DMS153 (cell line): ENCODE results near the gene CHST11.
"Not testable (repeated sequence)": the region's sequence is repeated elsewhere in the genome, so short reads cannot be mapped to it uniquely, and the experiment has no call there.

Experiments
- DNase-seq: peaks from one replicate; lab custom pipeline; 2025; lab: John Stamatoyannopoulos, UW

CHST11 gene

DNA sequence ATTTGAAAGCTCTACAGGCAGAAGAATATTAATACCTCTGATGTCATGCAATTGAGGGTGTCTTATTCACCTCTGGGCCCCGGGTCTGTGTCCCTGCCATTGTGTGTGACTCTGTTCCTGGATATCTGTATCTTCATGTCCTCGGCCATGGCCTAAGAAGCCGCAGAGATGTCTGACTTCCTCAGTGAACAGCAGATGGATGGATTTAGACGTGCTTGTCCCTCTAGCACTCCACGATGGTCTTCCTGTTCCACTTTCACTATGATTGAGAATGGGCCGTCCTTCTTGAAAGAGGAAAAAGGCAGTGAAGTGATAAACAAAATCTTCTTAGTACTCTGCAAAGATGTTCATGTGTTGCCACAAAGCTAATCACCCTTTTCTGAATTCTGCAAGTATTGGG is 283.9 kb downstream of the CHST11 start:
- DNase-seq, result no peak

DNA sequence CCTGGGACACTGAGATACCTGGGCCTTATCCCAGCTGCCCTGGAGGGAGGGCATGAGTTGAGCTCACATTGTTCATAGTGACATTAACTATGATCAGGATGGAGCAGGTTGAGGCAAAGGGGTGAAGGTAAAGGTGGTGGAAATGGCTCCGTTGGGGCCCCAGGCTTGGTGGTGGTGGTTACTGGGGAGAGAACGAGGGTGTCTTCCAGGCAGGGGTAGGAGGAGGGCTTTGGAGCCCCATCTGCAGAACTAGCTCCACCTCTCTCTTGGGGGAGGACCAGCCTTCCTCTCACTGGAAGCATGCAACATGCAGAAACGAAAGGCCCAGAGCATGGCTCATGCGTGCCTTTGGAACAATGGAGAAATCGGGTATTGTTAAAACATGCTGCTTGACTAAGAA is 284.3 kb downstream of the CHST11 start:
- DNase-seq, result no peak

DNA sequence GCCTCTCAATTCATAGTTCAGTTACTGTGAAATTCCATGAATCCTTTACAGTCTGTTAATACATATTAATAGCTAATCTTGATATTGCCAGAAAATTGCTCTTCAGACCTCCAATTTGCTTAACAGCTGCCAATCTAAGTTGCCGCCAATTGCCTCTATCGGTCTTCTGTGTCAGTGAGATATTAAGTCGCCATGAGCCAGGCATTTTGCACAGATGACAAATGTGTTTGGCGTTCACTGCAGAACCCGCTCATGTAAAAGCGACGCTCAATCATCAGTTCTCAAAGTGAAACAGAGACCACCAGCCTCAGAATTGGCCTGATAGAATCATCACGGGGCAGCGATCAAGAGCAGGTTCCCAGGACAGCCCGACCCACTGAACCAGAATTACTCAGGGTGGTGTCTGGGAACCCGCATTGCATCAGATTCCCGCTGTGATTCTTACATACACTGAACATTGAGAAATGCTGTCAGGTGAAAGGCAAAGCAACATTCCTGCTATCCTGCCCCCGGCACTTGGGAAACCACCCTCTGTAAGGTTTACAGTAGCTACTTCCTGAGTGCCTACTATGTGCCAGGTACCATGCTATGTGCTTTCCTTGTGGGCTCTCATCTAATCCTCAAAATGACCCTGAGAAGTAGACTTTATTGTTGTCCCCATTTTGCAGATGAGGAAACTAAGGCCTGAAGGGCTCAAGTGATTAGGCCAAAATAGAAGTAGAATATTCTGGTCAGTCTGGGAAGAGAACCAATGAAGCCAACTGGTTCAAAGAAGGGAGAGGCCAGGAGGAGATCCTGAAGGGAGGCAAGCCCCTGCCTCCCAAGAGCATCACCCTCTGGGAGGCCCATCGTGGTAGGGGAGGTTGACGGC is 285.0 kb downstream of the CHST11 start:
- no peak for DNase-seq

DNA sequence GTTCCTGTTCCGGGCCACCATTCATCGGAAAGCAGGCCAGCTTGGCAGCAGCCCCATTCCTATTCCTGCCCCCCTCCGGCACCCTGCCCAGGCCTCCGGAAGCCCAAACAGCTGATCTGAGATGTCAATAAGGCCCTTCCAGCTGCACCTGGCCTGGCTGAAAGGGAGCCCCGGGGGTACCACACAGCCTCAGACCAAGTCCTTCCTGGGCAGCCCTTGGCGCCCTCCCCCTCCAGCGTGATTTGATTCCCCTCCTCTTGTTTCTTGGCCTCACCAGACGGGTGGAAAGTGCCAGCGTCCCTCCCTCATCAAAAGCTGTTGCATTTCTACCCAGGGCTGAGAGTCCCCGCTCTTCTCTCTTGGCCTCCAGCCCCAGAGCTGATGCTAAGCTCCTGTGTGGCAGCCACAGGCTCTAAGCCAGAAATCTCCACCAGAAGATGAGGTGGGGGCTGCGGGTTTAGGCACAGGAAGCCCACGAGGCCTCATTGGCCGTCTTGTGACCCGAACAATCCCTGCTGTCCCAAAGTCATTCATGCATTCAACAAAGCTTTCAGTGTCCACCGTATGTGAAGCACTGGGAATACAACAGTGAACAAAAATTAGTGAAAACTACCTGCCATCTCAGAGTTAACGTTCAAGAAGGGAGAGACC is 285.9 kb downstream of the CHST11 start:
- DNase-seq, result peak; percentile 85

DNA sequence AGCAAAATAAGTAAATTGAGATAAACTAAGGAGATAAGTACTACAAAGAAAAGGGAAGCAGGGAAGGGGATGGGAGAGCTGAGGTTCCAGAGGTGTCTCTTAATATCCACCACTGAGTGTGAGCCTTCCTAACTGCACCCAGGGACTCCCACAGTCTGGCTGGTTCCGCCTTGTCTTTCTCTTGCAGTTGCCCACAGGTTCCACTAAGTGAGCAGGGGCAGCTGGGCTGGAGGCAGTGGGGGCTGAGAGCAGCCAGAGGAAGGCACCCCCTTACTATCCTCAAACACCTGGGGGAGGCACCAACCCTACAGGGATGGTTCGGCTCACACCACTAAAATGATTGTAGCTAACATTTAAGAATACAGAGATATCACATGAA is 286.4 kb downstream of the CHST11 start:
- DNase-seq, result no peak

DNA sequence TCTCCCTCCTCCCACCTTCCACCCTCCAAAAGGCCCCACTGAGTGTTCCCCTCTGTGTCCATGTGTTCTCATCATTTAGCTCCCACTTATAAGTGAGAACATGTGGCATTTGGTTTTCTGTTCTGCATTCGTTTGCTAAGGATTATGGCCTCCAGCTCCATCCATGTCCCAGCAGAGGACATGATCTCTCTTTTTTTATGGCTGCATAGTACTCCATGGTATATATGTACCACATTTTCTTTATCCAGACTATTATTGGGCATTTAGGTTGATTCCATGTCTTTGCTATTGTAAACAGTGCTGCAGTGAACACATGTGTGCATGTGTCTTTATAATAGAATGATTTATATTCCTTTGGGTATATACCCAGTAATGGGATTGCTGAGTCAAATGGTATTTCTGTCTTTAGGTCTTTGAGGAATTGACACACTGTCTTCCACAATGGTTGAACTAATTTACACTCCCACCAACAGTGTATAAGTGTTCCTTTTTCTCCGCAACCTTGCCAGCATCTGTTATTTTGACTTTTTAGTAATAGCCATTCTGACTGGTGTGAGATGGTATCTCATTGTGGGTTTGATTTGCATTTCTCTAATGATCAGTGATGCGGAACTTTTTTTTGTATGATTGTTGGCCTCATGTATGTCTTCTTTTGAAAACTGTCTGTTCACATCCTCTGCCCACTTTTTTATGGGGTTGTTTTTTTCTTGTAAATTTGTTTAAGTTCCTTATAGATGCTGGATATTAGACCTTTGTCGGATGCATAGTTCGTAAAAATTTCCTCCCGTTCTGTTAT is 287.2 kb downstream of the CHST11 start:
- DNase-seq, result not testable (repeated sequence)

DNA sequence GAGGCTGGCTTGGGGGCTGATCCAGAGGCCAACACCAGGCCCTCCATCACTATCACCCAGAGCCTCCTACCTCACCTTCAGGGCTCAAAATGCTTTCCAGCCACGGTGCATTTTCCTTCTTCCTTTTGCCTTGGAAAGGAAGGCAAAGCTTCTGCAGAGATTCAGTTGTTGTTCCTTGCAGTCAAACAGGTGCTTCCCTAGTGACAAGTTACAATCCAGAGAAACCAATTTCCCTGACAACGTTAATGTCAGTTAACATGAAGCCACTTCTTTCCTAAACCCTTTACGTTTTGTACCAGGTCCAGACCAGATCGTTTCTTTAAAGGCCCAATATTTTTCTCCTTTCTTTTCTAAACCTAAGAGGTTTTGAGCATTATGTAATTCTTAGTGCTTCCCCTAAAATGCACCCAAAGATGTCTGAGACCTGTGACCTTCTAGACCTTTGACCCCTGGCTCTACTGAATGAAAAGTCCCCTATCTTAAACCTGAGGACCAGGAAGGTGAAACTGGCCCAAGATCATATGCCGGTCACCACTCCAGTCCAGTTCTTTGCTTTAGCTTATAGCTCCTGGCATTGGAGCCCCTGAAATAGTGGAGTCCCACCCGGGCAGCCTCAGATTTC is 289.8 kb downstream of the CHST11 start:
- no peak for DNase-seq

DNA sequence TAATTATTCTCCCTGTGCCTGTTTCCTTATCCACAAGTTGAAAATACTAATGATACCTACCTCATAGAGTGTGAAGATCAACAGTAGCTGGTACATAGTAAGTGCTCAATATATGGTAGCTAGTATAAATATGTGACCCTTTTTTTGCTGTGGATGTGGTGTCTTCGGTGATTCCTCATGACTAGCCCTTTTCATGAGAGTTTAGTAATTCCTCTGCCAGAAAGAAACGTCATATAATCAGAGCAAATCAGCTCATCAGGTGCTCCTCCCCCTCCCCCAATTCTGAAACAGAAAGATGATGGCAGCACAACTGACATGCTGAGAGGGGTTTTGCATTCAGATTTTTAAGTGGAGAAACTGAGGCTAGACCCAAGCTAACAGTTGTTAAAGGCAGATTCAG is 290.6 kb downstream of the CHST11 start:
- no peak for DNase-seq

DNA sequence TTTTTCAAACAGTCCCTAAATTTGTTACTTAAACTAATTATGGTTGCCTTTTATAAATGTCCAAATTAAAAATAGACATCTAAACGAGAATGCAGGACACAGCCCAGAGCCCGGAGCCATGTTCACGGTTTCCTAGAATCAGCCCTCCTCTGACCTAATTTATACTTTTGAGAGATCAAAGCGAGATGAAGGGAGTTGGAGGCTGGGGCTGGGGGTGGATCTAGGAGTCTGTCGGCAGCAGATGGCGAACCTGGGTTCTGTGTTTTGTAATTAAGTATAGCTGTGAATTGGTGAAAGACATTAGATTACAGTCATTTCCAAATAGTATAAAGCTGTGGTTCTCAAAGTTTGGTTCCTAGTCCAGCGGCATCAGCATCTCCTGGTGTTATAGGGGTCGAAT is 291.2 kb downstream of the CHST11 start:
- DNase-seq, result no peak

DNA sequence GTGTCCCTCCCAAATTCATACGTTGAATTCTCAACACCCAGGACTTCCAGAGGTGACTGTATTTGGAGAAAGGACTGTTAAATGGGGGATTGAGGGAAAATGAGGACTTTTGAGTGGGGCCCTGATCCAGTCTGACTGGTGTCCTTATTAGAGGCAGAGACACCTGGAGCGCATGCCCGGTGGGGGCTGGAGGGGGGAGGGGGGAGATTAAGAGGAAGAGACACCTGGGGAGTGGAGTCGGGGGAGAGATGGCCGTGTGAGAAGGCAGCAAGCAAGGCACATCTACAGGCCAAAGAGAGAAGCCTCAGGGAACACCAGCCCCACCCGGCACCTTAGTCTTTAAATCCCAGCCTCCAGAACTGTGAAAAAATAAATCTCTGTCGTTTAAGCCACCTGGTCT is 291.6 kb downstream of the CHST11 start:
- no peak for DNase-seq

DNA sequence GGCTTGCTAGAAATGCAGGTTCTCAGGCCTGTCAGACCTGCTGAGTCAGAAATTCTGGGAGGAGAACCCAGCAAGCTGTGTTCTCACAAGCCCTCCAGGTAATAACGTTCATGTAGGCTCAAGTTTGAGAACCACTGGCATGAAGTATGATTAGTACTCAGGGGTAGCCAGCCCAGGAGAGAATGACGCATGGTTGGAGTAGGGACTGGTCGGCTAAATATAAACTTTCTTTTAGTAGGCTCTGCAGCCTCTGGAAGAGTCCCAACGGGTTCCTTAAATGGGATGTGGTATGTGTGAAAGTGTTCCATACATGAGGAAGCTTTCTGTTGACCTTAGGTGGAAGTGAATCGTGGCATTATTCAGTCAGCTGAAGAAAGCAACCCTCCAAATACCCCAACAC is 292.0 kb downstream of the CHST11 start:
- no peak for DNase-seq

DNA sequence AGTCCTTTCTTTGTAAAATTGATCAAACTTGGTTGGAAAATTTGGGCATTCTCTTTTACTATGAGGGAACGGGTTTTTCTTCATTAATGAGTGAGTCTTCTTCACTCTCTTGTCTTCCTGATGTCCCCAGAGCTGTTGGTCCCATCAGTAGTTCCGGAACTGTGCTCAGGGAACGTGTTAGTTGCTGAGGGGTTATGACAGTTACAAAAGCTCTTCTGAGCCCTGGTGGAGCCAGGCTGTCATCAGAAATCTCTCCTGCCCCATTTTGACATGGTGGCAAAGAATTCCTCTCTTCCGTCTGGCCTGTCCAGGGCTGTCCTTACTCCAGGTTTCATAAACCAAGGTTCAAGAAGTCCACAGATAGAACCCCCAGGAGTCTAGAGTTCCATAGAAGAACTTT is 292.8 kb downstream of the CHST11 start:
- no peak for DNase-seq

DNA sequence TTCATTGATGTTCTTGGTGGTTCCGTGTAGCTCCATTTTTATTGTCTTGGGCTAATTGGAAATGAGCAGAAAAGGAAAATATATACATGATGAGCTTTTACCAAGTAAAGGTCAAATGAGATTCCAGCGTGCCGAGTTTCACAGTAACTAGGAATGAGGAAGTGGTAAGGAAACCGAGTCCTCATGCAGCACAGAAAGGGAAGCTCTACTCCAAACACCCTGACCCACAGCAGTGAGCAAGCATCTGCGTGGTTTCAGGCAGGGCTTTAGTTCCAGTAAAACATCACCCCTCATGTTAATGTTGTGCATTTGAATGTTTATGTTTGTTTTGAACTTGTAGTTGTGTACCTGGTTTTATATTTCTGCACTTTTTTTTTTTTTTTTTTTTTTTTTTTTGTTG is 293.3 kb downstream of the CHST11 start:
- DNase-seq, result no peak

DNA sequence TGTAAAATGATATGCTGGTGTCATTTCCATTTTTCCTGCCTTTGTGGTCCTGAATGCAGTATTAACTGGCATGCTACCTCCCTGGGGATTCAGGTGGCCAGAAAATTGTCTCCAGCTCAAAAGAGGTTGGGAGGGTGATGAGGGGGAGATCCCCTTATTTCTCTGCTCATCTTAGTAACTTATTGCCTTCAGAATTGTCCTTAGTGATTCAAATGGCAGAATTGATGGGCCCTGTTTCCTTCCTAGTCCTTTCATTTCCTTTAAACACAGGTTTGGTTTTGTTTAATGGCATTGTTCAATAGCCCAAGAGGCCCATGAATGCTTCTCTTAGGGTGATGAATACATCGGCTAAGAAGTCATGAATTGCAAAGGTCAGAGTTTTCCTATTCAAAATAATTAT is 294.4 kb downstream of the CHST11 start:
- peak; percentile 11 for DNase-seq

DNA sequence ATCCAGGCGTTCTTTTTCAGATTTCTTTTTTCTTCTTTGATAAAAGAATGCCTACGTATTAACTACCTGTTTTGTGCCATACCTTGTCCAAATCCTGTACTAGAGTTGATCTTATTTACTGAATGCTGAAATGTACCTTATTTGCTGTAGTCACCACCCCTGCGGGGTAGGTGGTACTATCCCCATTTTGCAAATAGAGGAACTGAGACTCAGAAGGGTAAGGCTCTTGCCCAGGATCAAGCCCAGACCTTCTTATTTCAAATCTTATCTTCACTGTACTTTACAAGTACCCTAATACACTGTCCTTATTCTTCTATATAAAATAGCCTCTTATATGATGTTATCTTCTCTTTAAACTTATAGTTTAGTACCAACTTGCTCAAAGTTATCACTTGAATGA is 294.8 kb downstream of the CHST11 start:
- no peak for DNase-seq

DNA sequence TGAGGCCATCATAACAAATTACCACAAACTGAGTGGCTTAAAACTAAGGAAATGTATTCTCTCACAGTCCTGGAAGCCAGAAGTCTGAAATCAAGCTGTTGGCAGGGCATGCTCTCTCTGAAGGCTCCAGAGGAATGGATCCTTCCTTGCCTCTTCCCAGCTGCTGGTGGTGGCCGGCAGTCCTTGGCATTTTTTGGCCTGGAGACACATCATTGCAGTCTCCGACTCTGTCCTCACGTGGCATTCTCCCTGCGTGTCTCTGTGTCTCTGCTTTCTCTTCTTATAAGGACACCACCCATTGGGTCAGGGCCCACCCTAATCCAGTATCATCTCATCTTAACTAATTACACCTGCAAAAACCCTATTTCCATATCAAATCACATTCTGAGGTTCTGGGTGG is 295.3 kb downstream of the CHST11 start:
- no peak for DNase-seq

DNA sequence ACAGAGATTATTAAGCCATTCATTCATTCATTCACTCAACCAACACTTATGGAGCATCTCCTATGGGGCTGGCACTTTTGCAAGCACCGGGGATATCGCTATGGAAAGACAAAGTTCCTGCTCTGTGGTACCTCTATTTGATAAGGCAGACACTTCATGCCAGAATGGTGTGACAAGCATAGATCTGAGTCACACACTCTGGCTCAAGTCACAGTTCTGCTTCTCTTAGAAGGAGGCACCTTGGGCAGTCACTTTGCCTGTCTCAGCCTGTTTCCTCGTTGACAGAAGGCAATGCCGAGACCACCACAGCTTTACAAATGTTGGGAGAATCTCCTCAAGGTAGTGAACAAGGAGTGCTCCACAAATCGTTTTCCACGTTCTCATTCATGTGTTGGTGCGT is 296.1 kb downstream of the CHST11 start:
- no peak for DNase-seq

DNA sequence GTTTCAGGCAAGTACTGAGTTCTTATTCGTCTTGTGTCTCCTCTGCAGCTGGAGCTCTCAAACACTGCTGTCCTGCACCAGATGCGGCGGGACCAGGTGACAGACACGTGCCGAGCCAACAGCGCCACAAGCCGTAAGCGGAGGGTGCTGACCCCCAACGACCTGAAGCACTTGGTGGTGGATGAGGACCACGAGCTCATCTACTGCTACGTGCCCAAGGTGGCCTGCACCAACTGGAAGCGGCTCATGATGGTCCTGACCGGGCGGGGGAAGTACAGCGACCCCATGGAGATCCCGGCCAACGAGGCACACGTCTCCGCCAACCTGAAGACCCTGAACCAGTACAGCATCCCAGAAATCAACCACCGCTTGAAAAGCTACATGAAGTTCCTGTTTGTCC is 300.2 kb downstream of the CHST11 start:
- no peak for DNase-seq

DNA sequence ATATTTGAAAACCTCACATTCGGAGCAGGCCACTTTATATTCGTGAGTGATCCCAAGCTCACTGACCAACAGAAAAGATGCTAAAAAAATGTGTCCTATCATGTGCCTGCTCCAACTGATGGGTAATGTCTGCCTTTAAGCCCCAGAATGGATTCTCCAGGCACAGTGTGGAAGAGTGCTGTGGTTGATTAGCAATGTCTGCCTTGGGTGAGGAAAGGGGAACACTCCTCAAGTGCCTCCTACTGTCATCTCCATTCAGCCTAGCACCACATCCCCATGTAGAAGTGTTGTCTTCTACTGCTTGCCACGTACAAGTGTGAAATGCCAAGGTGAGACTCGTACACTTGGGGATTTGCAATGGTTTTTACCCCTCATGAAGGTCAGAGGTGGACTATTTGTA is 302.0 kb downstream of the CHST11 start:
- DNase-seq, result no peak

DNA sequence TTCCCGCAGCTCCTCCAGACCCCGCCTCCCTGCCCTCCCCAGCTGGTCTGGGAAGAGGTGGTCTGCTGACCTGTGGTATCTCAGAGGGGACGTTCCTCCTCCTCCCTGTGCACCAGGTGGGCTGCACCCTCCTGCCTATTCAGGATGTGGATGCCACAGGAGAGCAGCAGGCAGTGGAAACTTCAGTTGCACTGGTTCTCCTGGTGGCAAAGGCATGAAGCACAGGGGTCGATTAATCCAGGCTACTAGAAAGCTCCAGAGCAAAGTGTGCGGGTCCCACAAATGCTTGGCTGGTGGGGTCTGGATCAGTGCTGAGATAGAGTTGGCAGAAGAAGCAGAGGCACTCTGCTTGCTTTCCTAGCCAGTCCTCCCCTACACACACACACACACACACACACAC is 304.3 kb downstream of the CHST11 start:
- DNase-seq, result no peak

DNA sequence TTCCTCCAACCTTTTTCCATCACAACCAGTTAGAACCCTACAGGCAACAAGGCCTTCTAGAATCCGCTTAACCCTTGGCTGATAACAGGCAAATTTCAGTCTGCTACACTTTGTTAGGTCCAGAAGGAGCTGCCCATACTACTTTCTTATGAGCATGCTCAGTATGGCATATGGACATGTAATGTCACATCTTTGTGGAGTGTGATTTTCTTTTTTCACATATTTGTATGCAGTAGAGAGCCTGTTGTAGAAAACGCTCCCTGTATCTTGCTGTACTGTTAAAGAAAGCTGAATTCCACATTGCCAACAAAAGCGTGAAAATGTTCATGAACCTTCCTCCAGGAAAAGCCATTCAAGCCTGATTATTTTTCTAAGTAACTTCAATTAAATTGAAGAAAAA is 304.9 kb downstream of the CHST11 start:
- DNase-seq, result no peak

DNA sequence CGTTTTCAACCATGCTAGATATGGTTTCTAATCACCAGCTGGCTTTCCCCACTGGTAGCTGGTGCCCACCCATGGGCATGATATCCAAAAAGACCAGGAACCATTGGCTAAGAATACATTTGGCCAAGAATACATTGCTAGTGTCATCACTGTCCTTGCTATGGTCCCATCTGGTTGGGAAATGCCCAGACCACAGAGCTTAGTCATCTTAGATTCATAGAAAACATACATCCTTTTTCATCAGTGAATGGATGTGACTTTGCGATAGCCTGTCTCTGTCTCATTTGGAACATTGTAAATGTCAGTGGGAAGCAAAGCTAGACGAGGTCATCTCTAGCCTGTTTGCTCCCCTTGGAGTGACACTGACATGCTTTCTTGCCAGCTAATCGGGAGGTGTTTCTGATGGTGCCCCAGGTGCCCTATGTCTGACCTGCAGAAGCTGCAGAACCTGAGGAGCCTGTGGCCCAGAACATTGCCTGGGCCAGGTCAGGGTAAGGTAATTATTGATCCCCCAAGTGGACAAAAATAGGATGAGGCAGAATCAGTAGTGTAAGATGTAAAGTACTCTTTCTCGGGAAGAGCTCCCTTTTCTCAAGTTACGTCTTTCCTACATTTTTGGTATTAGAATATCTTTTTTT is 306.5 kb downstream of the CHST11 start:
- DNase-seq, result no peak
